HG02970 (cell line): ENCODE measurements around the gene DUOXA2.

Source experiments
- ATAC-seq: cut with Tn5 transposase; IDR thresholded peaks from one replicate; pipeline ENCODE4 v1.9.1; 2021; ENCODE audit warnings: mild to moderate bottlenecking, moderate library complexity, moderate number of reproducible peaks; ENCODE audit not compliant: unreplicated experiment, low FRiP score

DUOXA2 gene

DNA sequence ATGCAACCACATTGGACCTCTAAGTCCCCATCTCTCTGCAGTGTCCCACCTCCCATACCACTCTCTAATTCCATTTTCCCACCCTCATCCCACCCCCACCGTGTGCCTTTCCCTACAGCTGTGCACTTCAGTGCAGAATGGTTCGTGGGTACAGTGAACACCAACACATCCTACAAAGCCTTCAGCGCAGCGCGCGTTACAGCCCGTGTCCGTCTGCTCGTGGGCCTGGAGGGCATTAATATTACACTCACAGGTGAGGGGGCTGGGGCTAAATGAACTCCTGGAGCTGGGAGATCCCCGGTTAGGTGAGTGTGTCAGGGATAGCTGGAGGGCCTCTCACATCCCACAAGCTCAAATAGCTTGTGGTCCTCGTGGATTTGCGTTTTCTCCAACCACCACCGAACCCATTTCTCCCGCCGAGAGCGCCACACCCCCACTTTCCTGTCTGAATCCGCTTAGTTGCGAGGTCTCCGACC lies 1.9 kb downstream of the DUOXA2 start:
- no peak for ATAC-seq

DNA sequence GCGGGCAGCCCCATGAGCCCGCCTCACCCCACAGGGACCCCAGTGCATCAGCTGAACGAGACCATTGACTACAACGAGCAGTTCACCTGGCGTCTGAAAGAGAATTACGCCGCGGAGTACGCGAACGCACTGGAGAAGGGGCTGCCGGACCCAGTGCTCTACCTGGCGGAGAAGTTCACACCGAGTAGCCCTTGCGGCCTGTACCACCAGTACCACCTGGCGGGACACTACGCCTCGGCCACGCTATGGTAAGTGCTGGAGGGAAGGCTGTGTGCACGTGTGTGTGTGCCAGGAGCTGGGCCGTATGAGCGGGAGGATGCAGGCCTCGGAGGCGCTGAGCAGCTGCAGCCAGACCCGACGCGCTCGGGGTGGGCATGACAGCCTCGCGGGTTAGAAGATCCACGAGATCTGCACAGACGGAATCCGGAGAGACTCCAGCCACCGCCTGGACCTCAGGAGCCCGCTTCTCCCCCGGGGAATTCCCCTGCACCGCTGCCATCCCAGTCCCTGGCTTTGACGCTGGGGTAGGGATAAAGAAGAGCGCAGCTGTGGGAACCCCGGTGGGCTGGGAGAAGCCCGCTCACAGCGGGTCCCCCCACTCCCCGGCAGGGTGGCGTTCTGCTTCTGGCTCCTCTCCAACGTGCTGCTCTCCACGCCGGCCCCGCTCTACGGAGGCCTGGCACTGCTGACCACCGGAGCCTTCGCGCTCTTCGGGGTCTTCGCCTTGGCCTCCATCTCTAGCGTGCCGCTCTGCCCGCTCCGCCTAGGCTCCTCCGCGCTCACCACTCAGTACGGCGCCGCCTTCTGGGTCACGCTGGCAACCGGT lies 2.6 kb downstream of the DUOXA2 start:
- ATAC-seq: no peak

DNA sequence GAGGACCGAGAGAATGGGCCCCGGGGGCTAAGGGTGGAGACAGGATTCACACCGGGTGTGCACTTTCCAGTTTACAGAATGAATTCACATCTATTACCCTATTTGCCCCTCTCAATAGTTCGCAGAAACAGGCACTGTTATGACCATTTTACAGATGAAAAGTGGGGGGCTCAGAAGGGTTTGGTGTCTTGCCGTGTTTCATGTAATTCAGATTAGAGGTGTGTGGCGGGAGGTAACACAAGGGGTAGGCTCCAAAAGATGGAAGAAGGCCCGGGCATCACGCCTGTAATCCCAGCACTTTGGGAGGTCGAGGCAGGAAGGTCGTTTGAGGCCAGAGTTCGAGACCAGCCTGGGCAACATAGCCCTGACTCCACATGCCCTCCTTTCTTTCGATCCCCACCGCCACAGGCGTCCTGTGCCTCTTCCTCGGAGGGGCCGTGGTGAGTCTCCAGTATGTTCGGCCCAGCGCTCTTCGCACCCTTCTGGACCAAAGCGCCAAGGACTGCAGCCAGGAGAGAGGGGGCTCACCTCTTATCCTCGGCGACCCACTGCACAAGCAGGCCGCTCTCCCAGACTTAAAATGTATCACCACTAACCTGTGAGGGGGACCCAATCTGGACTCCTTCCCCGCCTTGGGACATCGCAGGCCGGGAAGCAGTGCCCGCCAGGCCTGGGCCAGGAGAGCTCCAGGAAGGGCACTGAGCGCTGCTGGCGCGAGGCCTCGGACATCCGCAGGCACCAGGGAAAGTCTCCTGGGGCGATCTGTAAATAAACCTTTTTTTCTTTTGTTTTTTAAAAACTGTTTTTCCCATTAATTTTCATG lies 3.4 kb downstream of the DUOXA2 start:
- ATAC-seq: no peak

DNA sequence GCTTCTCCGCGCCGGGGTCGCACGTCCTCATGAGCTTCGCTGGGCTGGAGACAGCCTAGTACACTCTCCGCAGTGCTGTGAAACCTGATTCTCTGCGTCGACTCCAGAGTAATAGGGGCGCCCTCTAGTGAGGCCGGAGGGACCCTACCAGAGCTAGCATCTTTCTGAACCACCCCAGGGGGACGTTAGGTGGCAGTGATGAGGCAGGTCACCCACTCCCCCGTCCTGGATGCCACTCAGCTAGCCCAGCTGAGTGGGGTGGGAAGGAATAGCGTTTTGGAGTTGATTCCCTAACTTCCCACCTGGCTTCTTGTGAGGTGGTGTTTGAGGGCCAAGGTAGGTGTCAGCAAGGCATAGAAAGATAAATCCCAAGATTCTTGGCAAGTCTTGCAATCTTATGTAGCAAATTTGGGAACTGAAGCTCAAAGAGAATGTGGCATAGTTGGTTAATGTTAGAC lies 4.0 kb downstream of the DUOXA2 start:
- ATAC-seq: no peak

DNA sequence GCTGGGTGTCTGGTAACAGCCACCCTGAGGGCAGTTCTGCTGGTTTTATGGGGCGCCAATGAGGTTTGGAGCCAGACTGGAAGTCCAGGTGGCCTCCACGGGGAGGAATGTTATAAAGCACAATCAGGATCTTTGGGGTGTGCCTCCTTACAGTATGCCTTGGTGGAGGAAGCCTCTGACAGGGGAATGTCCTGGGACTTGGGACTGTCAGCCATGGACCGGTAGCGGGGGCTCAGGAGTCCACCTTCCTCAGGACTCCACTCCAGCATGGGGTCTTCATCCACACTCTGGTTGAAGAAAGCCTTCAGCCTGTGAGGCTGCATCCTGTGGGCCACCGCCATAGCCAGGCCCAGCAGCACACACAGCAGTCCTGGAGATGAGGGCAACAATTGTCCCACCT lies 4.9 kb downstream of the DUOXA2 start:
- ATAC-seq: no peak

DNA sequence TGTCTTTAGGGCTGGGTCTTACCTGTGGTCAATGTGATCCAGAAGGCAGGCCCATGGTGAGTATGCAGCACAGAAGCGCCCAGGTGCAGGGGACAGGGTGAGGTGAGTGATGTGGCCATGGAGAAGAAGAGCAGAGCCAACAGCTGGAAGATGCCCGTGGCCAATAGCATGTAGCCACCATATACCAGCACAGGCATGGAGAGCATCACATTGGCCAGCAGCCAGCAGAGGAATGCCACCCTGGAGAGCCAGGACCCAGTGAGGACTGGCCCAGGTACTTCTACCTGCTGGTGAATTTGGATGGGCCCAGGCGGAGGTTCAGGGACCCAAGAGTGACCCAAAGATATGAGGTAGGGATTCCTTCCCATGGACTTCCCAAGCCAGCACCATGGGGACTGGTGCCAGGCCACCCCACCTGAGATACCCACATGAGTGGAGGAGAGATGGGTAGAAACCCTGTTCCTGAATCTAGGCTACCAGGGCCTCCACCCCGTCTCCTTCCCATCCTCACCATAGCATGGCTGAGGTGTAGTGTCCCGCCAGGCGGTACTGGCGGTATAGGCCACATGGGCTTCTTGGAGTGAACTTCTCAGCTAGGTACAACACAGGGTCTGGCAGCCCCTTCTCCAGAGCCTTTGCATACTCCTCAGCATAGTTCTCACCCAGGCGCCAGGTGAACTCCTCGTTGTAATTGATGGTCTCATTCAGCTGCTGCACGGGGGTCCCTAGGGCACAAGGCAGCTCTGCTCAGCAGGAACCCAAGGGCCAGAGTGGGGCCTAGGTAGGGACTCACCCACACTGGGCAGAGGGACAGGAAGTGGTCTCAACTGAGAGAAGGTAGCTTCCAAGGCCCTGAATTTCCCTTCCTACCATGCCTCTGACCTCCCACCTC lies 6.2 kb downstream of the DUOXA2 start:
- no peak for ATAC-seq

DNA sequence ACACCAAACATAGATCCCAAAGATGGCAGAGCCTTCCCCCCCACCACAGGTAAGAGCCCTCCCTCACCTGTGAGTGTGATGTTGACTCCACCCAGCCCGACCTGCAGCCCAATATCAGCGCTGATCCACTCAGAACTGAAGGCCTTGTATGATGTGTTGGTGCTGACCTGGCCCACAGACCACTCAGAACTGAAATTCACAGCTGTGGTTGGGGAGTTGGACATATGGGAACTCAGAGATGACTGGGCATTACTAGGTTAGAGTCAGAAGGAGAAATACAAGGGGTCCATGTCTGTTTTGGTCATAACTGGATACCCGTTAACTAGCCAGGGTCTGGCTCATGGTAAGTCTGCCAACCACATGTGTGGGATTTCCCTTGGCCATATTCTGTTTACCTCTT lies 6.9 kb downstream of the DUOXA2 start:
- no peak for ATAC-seq

DNA sequence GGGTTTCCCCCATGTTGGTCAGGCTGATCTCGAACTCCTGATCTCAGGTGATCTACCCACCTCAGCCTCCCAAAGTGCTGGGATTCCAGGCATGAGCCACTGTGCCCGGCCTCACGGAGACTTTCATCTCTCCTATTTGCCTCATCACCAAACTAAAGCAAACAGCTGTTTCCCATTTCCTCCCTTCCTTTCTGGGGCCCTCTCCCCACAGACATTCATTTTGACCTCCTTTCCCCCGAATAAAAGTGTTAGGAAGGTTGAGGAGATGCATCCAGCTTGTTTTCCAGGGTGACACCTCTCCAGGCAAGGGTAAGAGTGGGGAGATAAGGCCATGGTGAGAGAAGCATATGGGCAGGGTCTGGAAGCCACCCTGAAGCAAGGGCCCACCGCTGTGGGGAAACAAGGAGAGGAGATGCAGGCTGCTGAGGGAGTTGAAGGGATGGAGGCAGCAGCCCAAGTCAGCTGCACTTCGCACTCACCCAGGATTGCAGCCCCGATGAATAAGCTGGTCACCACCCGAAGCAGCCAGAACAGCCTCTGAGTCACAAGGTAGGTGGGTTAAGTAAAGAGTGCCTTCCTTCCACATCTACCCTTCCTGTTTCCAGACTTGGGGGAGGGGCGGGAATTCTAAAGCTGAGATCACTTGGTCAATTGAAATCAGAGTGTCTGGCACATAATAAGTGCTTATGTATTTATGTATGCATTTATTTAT lies 7.7 kb downstream of the DUOXA2 start:
- no peak for ATAC-seq

DNA sequence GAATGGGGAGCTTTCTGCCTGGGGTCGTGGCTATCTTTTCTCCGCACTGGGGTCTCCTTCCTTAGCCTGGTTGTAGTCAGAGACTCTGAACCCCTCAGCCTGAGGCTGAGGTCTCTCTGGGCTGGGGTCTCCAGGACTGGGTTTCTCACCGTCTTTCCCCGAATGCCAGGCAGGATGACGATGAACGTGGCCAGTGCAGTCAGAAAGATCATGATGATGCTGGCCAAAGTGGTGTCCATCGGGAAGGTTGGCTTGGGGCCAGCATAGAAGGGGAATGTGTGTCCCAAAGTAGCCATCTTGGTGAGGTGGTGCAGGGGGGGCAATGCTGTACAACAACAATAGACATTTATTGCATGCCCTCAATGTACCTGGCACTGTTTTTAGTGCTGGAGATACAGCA lies 8.6 kb downstream of the DUOXA2 start:
- ATAC-seq: no peak

DNA sequence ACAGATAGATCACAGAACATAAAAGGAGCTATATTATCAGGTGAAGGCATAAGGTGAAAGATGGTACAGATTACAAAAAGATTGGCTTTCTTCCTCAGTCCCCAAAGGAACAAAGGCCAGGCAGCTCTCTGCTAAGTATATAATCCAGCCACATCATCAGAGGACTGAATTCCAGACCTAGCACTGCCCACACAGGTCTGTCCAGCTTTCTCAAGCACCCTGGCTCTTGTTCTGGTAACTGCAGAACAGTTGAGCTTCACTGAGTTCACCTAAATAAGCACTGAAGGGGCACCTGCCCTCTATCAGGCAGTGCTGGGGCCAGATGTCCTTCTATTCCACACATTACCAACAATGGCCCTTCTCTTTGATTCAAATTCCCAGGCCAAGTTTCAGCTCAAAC lies 9.3 kb downstream of the DUOXA2 start:
- no peak for ATAC-seq

DNA sequence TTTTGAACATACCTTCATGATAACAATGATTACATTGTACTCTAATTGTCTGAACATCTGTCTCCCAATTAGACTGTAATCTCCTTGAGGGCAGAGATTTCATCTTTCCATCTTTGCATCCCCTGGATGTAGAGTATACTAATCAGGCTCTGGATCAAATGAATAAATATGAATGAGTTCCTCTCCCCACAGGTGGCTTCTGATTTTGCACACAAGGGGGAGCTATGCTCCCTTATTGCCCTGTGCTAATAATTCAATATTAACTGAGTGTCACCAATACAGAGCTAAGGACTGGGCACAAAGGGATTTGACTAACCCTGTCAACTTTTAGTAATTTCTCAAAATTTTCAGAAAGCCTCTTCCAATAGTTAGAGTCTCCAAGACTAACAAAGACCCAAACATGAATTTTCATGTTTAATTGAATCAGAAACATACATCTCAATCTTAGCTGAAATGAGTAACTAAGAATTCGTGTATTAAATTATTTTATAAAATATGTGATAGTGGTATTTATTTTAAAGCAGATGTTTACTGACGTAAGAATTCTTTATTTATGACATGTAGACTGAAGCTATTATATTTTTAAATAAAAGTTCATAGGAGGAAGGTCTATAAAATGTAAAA lies 12.5 kb downstream of the DUOXA2 start:
- ATAC-seq: no peak

DNA sequence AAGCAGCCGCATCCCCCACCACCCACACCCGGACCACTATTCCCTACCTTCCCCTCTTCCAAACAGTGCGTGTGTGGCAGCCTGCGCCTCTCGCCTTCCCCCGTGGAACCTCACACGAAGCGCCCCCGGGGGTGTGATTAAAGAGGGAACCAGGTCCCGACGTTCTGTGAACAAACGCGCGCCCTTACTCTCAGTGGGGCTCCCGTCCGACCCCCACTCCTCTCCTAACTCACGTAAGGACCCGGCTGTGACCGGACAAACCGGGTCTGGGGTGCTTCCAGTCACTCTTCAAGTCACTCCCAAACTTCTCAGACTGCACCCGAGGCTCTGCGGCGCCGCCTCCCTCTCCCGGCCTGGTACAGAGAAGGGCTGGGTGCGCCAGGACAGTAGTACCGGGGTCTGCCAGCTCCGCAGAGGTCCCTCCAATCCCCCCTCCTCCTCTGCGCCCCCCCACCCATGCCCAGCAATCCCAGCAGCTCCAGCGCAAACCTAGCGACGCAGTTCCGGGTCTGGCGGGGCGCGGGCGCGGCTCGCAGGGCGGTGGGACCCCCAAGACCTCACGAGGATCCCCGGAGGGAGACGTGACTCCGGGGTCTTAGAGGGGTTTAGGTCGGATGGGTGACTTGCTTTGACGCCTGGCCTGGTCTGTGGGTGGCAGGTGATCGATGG lies 15.0 kb downstream of the DUOXA2 start:
- ATAC-seq: no peak

DNA sequence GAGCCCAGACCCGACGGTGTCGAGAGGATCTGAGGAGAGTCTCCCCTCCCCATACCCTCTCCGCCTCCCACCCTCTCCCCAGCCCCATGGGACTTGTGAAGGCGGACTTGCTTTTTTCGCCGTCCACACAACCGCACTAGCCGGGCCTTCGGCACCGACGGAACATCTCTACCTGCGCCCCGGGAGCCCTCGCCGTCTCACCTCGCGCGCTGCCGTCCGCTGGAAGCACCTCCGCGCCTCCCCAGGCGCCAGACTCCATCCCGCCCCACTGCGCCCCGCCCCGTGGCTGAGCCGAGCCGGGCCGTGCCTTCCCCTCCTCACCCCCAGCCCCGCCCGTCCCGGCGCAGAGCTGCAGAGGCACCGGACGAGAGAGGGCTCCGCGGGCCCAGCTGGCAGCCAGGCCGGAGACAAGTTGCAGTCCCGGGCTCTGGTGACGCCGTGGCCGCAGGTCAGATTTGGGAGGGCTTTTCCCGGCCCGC lies 15.6 kb downstream of the DUOXA2 start, which contains the start of the genes DUOX1 and DUOXA1:
Gene DUOX1, plus strand, starts transcription at position 344 of the 479 bp plus-strand sequence. CDS start 1,973 bp downstream, outside the sequence.
Gene DUOXA1, minus strand, starts transcription at position 229 of the 479 bp plus-strand sequence. CDS start 6,865 bp downstream, outside the sequence.
- no peak for ATAC-seq

DNA sequence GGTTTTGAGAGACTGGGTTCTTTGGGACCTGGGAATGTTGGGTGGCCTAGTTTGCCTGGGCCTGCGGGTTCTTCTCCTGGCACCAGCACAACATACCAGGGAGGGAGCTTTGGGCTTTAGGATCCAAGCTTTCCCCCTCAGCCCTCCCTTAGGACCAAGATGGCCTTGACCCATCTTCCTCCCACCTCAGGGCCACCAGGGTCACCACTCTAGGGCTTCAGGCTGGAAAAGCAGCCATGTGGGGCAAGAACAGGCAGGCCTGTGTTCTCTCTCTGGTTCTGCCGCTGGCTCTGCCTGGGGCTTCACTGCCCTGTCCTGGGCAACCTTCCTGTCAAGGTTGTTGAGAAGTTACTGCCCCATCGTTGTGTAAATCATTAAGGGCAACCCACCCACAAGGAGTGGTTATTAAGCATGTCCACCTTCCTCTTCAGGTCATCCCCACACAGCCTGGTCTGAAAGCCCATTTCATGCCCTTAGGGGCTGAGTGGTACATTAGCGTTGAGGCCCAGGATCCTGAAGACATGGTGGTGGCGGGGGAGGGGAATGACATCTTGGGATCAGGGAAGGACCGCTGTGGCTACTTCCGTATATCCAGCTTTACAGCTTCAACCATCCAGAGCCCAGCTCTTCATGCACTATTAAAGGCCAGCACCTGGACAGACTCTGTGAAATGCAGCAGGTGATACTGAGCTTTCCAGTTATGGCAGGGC lies 16.3 kb downstream of the DUOXA2 start:
- ATAC-seq: no peak

DNA sequence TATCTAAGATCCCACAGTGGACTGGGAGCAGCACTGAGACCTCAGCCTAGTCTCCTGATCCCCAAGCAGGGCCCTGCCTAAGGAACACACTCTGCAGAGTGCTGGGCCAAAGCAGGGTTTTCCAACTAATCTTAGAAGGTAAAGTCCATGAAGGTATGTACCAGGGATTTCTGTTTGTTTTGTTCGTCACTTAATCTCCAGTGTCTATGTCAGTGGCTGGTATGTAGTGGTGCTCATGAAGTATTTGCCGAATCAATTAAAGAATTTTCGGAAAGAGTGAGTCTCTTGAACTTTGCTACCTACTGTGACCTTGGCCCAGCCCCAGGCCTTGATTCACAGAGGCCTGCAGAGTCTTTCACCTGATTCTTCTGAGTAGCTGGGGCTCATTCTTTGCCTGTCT lies 17.4 kb downstream of the DUOXA2 start:
- ATAC-seq: no peak

DNA sequence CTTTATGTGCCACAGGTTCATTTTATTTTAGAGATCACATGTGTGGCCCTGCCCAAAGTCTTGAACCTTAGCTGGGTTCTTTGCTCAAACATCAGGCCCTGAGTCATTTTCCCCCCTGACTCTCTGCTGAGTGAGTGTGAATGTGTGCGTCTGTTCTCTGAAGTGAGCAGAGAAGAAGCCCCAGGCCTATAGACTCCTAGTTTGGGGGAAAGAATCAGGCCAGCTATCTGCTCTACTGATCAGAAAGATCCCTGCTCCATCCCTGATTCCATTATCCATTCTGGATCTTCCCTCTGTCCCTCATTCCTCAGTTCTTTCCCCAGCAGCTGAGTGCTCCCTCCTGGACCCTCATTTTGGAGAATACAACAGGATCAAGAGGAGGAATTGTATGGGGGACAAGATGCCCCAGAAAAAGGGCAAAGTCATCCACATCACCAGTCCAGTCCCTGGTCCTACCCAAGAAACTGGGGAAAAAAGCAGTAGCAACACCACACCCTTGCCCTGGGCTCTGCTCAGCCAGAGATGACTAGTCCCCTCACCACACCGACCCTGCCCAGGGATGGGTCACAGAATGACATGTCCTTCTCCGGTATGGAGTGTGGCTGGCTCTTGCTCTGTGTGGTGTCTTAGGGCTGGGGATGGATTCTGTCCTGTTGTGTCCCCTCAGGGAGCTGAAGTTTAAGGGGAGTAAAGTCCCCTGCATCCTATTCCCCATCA lies 18.9 kb downstream of the DUOXA2 start:
- ATAC-seq: no peak

DNA sequence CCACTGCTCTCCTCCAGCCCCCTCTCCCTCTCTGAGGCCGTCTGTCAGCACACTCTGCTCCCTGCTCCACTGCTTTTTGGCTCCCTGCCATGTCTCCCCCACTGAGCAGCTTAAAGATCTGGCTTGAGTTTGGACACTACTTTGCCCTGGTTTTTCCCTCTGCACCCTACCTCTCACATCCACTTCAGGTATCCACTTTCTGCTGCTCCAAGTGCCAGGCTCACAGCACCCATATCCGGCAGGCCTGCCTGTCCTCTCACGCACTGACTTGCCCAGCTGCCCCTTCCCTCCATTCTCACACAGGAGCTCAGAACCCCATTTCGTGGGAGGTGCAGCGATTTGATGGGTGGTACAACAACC lies 19.4 kb downstream of the DUOXA2 start:
- ATAC-seq: no peak
